Natural killer cell (primary cell): Measurements from ENCODE around the gene LYPD6B. TPM values are rescaled to one million over a fixed set of nuclear protein-coding genes. Genes with fewer than 3 reads are reported as not detected.
A peak's percentile ranks its signal among the peaks of the same experiment; 100 is the strongest.

Experiments
- ATAC-seq, 3 donors: fragments of 150-1000 bp in 2 of 3; fragments of 200-7000 bp in 1 of 3; cut with Tn5 transposase; 1 replicate in 1 of 3; 2 replicates in 2 of 3; pipeline ENCODE4 v1.10.0; 2021; ENCODE audit warnings: mild to moderate bottlenecking in 2 of 3, moderate library complexity in 2 of 3
- DNase-seq, 2 donors: peaks; one replicate each; pipeline versions ENCODE4 v3.0.0 to v3.0.0-alpha.2; 2013 to 2021; ENCODE audit warnings: mixed read lengths in 1 of 2
- H3K27ac ChIP-seq: one replicate; pipeline ENCODE4 v1.5.1; 2013; ENCODE audit warnings: mild to moderate bottlenecking, low read length
- H3K27me3 ChIP-seq: one replicate; pipeline ENCODE4 v1.6.1; 2013; ENCODE audit warnings: low read length; ENCODE audit not compliant: control insufficient read depth, insufficient read depth
- H3K36me3 ChIP-seq: one replicate; pipeline ENCODE4 v1.6.1; 2013; ENCODE audit warnings: low read length; ENCODE audit not compliant: control insufficient read depth, insufficient read depth
- H3K4me1 ChIP-seq: one replicate; pipeline ENCODE4 v1.6.1; 2013; ENCODE audit warnings: low read length; ENCODE audit not compliant: control insufficient read depth, insufficient read depth
- H3K4me3 ChIP-seq: one replicate; pipeline ENCODE4 v1.5.1; 2013; ENCODE audit warnings: low read length
- H3K9me3 ChIP-seq: one replicate; pipeline ENCODE4 v1.6.1; 2013; ENCODE audit warnings: low read length; ENCODE audit not compliant: control insufficient read depth, insufficient read depth
- H3K27ac Mint-ChIP-seq, 2 donors: one replicate each; pipeline ENCODE4 v1.8.0; 2022; ENCODE audit warnings: mild to moderate bottlenecking in 2 of 2, mixed read lengths in 2 of 2, moderate library complexity in 1 of 2
- H3K27me3 Mint-ChIP-seq, 2 donors: one replicate each; pipeline ENCODE4 v1.8.0; 2022; ENCODE audit warnings: low read depth in 2 of 2, mixed read lengths in 2 of 2
- H3K36me3 Mint-ChIP-seq: one replicate; pipeline ENCODE4 v1.8.0; 2022; ENCODE audit warnings: mixed read lengths
- H3K4me1 Mint-ChIP-seq, 2 donors: one replicate each; pipeline ENCODE4 v1.8.0; 2022; ENCODE audit warnings: mixed read lengths in 2 of 2
- H3K4me3 Mint-ChIP-seq: one replicate; pipeline ENCODE4 v1.8.0; 2022; ENCODE audit warnings: mild to moderate bottlenecking, moderate library complexity, mixed read lengths
- H3K9me3 Mint-ChIP-seq, 2 donors: one replicate each; pipeline ENCODE4 v1.8.0; 2022; ENCODE audit warnings: mixed read lengths in 2 of 2
- WGBS: methylation state at CpG from one replicate; pipeline ENCODE4 v1.1.7; 2013; ENCODE audit warnings: missing lambda C conversion rate; ENCODE audit not compliant: insufficient coverage; 5-methylcytosine and 5-hydroxymethylcytosine counted together
- intact Hi-C: fragments of 100-400 bp; cut with micrococcal nuclease; formaldehyde crosslinking; loops from one replicate; pipeline ENCODE4 v1.14.2; 2022
- total RNA-seq, 4 donors: library from RNA; stranded (reverse); fragments of 120-200 nt in 1 of 4; gene quantifications; one replicate each; pipeline versions ENCODE4 v1.2.3 to v1.2.4, GENCODE V29; 2013 to 2022
- TF ChIP-seq, protein P1 (sequence below): fragments of 200-600 bp; IDR thresholded peaks from one replicate; pipeline ENCODE4 v1.8.0; 2022; ENCODE audit warnings: antibody characterized with exemption

Gene LYPD6B
- total RNA-seq: not detected
- total RNA-seq (2013): 1.1 TPM

- Histone ChIP-seq H3K9me3 (no peaks in the 10 kb centered on the region), H3K4me1 (peaks cover 2% of the 10 kb centered on the region), H3K27ac (no peak within 1 kb of the TSS), H3K27me3 (peaks cover 5% of the 10 kb centered on the region), H3K36me3 (no peaks in the 10 kb centered on the region), H3K4me3 (no peak within 1 kb of the TSS)
- H3K27ac Mint-ChIP-seq: no peak within 1 kb of the TSS
- 2% methylated on average over 85 of the region's 85 CpGs for WGBS
- H3K4me1 Mint-ChIP-seq: no peaks in the 10 kb centered on the region
- H3K4me3 Mint-ChIP-seq: no peak within 1 kb of the TSS
- peaks cover 40 to 49% of the 10 kb centered on the region in 2 donors for H3K27me3 Mint-ChIP-seq
- DNase-seq: no peak
- no peak for ATAC-seq
- intact Hi-C loops: no loop called here
- H3K36me3 Mint-ChIP-seq: no peaks in the 10 kb centered on the region
- TF ChIP-seq, protein P1, sequence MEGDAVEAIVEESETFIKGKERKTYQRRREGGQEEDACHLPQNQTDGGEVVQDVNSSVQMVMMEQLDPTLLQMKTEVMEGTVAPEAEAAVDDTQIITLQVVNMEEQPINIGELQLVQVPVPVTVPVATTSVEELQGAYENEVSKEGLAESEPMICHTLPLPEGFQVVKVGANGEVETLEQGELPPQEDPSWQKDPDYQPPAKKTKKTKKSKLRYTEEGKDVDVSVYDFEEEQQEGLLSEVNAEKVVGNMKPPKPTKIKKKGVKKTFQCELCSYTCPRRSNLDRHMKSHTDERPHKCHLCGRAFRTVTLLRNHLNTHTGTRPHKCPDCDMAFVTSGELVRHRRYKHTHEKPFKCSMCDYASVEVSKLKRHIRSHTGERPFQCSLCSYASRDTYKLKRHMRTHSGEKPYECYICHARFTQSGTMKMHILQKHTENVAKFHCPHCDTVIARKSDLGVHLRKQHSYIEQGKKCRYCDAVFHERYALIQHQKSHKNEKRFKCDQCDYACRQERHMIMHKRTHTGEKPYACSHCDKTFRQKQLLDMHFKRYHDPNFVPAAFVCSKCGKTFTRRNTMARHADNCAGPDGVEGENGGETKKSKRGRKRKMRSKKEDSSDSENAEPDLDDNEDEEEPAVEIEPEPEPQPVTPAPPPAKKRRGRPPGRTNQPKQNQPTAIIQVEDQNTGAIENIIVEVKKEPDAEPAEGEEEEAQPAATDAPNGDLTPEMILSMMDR: no peak
- H3K9me3 Mint-ChIP-seq: no peaks in the 10 kb centered on the region
Measured at GRCh38 chr2:149038442-149039212, at the start of gene LYPD6B. Gene LYPD6B, plus strand, starts transcription at chr2:149038699. Its CDS starts 92,250 bp downstream, at chr2:149130949.

DNA sequence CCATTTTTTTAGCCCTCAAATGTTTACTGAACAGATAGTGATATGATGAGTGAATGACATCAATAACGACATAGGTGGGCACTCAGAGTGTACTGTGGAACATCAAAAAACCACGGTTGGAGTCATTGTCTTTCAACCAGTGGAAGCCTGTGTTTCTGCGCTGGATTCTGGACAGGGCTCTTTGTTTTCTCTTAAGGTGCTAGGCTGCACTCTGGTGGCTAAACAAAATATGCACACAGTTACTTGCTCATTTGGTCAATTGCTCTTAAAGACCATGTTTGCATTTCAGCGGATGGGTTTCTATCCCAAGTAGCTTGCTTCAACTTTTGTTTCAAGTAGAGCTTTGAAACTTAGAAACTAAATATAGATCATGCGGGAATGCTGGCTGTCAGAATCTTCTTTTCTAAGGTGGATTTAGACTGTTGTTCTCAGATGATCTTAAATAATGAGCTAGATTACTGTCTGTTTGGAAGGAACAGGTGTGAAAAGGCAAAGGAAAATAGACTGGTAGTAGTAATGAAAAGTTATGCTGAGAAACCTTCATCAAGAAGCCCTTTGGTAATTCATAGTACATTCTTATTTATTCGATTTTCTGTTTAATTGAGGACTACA, 48.5 kb upstream of the LYPD6B start:
- Histone ChIP-seq H3K9me3 (no peaks in the 10 kb centered on the region), H3K27me3 (no peaks in the 10 kb centered on the region), H3K27ac (no peak overlapping the region), H3K4me3 (no peak overlapping the region), H3K36me3 (no peaks in the 10 kb centered on the region), H3K4me1 (no peaks in the 10 kb centered on the region)
- intact Hi-C loops: loop anchor here (1.0 to 10.0 kb wide), 4 partner anchors 64 to 1053 kb away; no protein-coding TSS in a partner anchor
- Mint-ChIP-seq H3K9me3 (no peaks in the 10 kb centered on the region), H3K4me3 (no peak overlapping the region), H3K4me1 (peaks cover 5% of the 10 kb centered on the region in 2 donors), H3K27ac (no peak overlapping the region), H3K36me3 (no peaks in the 10 kb centered on the region), H3K27me3 (peaks cover 2 to 5% of the 10 kb centered on the region in 2 donors)
- TF ChIP-seq, protein P1: peak; percentile 65
- DNase-seq (peak; percentile 23 to 78), ATAC-seq (peak; percentile 70 to 97 (median 93))
- 40% methylated on average over 6 of the region's 6 CpGs for WGBS

- H3K9me3 ChIP-seq: no peaks in the 10 kb centered on the region
- H3K4me3 Mint-ChIP-seq: no peak overlapping the region
- intact Hi-C loops: loop anchor here (1.0 to 10.0 kb wide), 4 partner anchors 65 to 1054 kb away; no protein-coding TSS in a partner anchor
- H3K9me3 Mint-ChIP-seq: no peaks in the 10 kb centered on the region
- H3K27ac Mint-ChIP-seq: no peak overlapping the region
- H3K4me1 ChIP-seq: no peaks in the 10 kb centered on the region
- H3K4me1 Mint-ChIP-seq: peaks cover 5% of the 10 kb centered on the region in 2 donors
- no peak overlapping the region for H3K27ac ChIP-seq
- ATAC-seq: no peak
- H3K27me3 Mint-ChIP-seq: peaks cover 5% of the 10 kb centered on the region in 2 donors
- TF ChIP-seq, protein P1: no peak
- 87% methylated on average over 6 of the region's 6 CpGs for WGBS
- no peaks in the 10 kb centered on the region for H3K36me3 Mint-ChIP-seq
- no peaks in the 10 kb centered on the region for H3K27me3 ChIP-seq
- no peaks in the 10 kb centered on the region for H3K36me3 ChIP-seq
- H3K4me3 ChIP-seq: no peak overlapping the region
- DNase-seq: no peak
Measured at GRCh38 chr2:148990968-148991367, 47.5 kb upstream of the LYPD6B start.
